HepG2 (cell line): ENCODE results near the gene EMC9. TPM values are rescaled to one million over a fixed set of nuclear protein-coding genes. Genes with fewer than 3 reads are reported as not detected.

ENCODE experiments used
- ARID2 ChIP-seq: sonication (generic); formaldehyde crosslinking; IDR thresholded peaks from 2 replicates; pipeline ENCODE4 v1.8.1; 2022; ENCODE audit warnings: mild to moderate bottlenecking, missing genetic modification reagents, borderline replicate concordance
- ATF7-NPFF ChIP-seq: sonication (generic); formaldehyde crosslinking; IDR thresholded peaks from 2 replicates; pipeline ENCODE4 v1.8.1; 2023; ENCODE audit warnings: mild to moderate bottlenecking, low read depth, missing genetic modification reagents, moderate library complexity
- CENPX ChIP-seq: sonication (generic); formaldehyde crosslinking; IDR thresholded peaks from 2 replicates; pipeline ENCODE4 v1.9.0; 2021; ENCODE audit warnings: mild to moderate bottlenecking, missing genetic modification reagents, moderate library complexity
- ELF3 ChIP-seq: IDR thresholded peaks from 2 replicates; pipeline ENCODE4 v1.6.1; 2016; ENCODE audit warnings: missing genetic modification reagents, missing compliant biosample characterization
- GPBP1L1 ChIP-seq: sonication (generic); formaldehyde crosslinking; IDR thresholded peaks from 2 replicates; pipeline ENCODE4 v1.5.0; 2020; ENCODE audit warnings: mild to moderate bottlenecking, missing genetic modification reagents
- HMGA1 ChIP-seq: sonication (generic); formaldehyde crosslinking; conservative IDR thresholded peaks from 2 replicates; pipeline ENCODE4 v1.4.0; 2020; ENCODE audit warnings: missing genetic modification reagents
- MAFG ChIP-seq: sonication (generic); formaldehyde crosslinking; IDR thresholded peaks from 2 replicates; pipeline ENCODE4 v1.5.1; 2020; ENCODE audit warnings: mild to moderate bottlenecking, missing genetic modification reagents
- MTF2 ChIP-seq: sonication (generic); formaldehyde crosslinking; IDR thresholded peaks from 2 replicates; pipeline ENCODE4 v1.5.0; 2020; ENCODE audit warnings: missing genetic modification reagents, borderline replicate concordance
- NR3C1 ChIP-seq: sonication (generic); formaldehyde crosslinking; IDR thresholded peaks from 2 replicates; pipeline ENCODE4 v1.4.0; 2020; ENCODE audit warnings: missing genetic modification reagents
- SMARCE1 ChIP-seq: fragments of 450-650 bp; IDR thresholded peaks from 2 replicates; pipeline ENCODE4 v1.6.1; 2017; ENCODE audit warnings: borderline replicate concordance
- ZNF557 ChIP-seq: sonication (generic); formaldehyde crosslinking; IDR thresholded peaks from 2 replicates; pipeline ENCODE4 v1.4.0; 2020; ENCODE audit warnings: missing genetic modification reagents
- ZNF614 ChIP-seq: IDR thresholded peaks from 2 replicates; pipeline ENCODE4 v1.6.1; 2018; ENCODE audit warnings: missing biosample characterization, missing genetic modification reagents, inconsistent platforms, borderline replicate concordance
- ZNF660 ChIP-seq: sonication (generic); formaldehyde crosslinking; IDR thresholded peaks from 2 replicates; pipeline ENCODE4 v1.5.1; 2020; ENCODE audit warnings: mild to moderate bottlenecking, low read depth, missing genetic modification reagents, borderline replicate concordance
- ZSCAN22 ChIP-seq: sonication (generic); formaldehyde crosslinking; IDR thresholded peaks from 2 replicates; pipeline ENCODE4 v1.4.0; 2020; ENCODE audit warnings: mild to moderate bottlenecking, missing genetic modification reagents
- ZZZ3 ChIP-seq: sonication (generic); formaldehyde crosslinking; IDR thresholded peaks from 2 replicates; pipeline ENCODE4 v1.4.0; 2020; ENCODE audit warnings: missing genetic modification reagents, mild to moderate bottlenecking, borderline replicate concordance
- polyA plus RNA-seq, 8 experiments: library from polyadenylated mRNA; depleted of rRNA in 3 of 8; stranded (reverse) in 7 of 8; unstranded in 1 of 8; fragments of >200 nt; fragmentation: Illumina TruSeq in 4 of 8; extraction: Trizol in 4 of 8; gene quantifications; 2 replicates each; pipeline versions ENCODE4 v1.2.1 to v1.2.3, GENCODE V29; 2011 to 2016; ENCODE audit warnings: low read depth in 4 of 8, missing spikeins in 1 of 8, mixed read lengths in 1 of 8; ENCODE audit not compliant: insufficient read depth in 1 of 8
- total RNA-seq, 5 experiments: library from RNA; depleted of rRNA; stranded (reverse); fragments of >200 nt; fragmentation: Illumina TruSeq; extraction: Trizol; gene quantifications; 2 replicates each; pipeline ENCODE4 v1.2.3, GENCODE V29; 2016; ENCODE audit warnings: low read depth in 1 of 5
- TF ChIP-seq, protein P1 (sequence below): sonication (generic); formaldehyde crosslinking; IDR thresholded peaks from 2 replicates; pipeline ENCODE4 v1.4.0; 2020; ENCODE audit warnings: mild to moderate bottlenecking, missing genetic modification reagents
- TF ChIP-seq, protein P2 (sequence below): sonication (generic); formaldehyde crosslinking; IDR thresholded peaks from 2 replicates; pipeline ENCODE4 v1.5.0; 2020; ENCODE audit warnings: mild to moderate bottlenecking, missing genetic modification reagents, borderline replicate concordance
- TF ChIP-seq, protein P3 (sequence below): sonication (generic); formaldehyde crosslinking; IDR thresholded peaks from 2 replicates; pipeline ENCODE4 v1.8.1; 2023; ENCODE audit warnings: mild to moderate bottlenecking, missing genetic modification reagents
- TF ChIP-seq, protein P4 (sequence below): sonication (generic); formaldehyde crosslinking; IDR thresholded peaks from 2 replicates; pipeline ENCODE4 v1.8.0; 2022; ENCODE audit warnings: mild to moderate bottlenecking, missing genetic modification reagents, moderate library complexity

Gene EMC9
- total and polyA plus RNA-seq, 2 of the 13 experiments (the other 11 are each of a cell fraction or from before 2014, with no cell fraction given): 60.5 to 78.7 TPM

- TF ChIP-seq ZNF660 (CRISPR knock-in tag): 0 out of 2 replicates have a peak, but pooled peaks have one; percentile 86
- TF ChIP-seq ARID2: 0 out of 2 replicates have a peak, but pooled peaks have one; percentile 83
- TF ChIP-seq, protein P1, sequence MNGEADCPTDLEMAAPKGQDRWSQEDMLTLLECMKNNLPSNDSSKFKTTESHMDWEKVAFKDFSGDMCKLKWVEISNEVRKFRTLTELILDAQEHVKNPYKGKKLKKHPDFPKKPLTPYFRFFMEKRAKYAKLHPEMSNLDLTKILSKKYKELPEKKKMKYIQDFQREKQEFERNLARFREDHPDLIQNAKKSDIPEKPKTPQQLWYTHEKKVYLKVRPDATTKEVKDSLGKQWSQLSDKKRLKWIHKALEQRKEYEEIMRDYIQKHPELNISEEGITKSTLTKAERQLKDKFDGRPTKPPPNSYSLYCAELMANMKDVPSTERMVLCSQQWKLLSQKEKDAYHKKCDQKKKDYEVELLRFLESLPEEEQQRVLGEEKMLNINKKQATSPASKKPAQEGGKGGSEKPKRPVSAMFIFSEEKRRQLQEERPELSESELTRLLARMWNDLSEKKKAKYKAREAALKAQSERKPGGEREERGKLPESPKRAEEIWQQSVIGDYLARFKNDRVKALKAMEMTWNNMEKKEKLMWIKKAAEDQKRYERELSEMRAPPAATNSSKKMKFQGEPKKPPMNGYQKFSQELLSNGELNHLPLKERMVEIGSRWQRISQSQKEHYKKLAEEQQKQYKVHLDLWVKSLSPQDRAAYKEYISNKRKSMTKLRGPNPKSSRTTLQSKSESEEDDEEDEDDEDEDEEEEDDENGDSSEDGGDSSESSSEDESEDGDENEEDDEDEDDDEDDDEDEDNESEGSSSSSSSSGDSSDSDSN (CRISPR knock-in tag): peak; percentile 72
- TF ChIP-seq, protein P2, sequence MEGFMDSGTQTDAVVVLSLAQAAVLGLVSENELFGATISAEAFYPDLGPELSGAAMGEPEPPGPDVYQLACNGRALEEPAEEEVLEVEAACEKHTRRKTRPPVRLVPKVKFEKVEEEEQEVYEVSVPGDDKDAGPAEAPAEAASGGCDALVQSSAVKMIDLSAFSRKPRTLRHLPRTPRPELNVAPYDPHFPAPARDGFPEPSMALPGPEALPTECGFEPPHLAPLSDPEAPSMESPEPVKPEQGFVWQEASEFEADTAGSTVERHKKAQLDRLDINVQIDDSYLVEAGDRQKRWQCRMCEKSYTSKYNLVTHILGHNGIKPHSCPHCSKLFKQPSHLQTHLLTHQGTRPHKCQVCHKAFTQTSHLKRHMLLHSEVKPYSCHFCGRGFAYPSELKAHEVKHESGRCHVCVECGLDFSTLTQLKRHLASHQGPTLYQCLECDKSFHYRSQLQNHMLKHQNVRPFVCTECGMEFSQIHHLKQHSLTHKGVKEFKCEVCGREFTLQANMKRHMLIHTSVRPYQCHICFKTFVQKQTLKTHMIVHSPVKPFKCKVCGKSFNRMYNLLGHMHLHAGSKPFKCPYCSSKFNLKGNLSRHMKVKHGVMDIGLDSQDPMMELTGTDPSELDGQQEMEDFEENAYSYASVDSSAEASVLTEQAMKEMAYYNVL: 0 out of 2 replicates have a peak, but pooled peaks have one; percentile 1
- TF ChIP-seq ELF3: peak; percentile 93
- no peak for TF ChIP-seq HMGA1 (CRISPR knock-in tag)
- no peak; the same call in 1 of the 2 replicates for TF ChIP-seq ZSCAN22 (CRISPR knock-in tag)
- TF ChIP-seq NR3C1 (CRISPR knock-in tag): 0 out of 2 replicates have a peak, but pooled peaks have one; percentile 11
- TF ChIP-seq ZZZ3 (CRISPR knock-in tag): no peak
- TF ChIP-seq, protein P3, sequence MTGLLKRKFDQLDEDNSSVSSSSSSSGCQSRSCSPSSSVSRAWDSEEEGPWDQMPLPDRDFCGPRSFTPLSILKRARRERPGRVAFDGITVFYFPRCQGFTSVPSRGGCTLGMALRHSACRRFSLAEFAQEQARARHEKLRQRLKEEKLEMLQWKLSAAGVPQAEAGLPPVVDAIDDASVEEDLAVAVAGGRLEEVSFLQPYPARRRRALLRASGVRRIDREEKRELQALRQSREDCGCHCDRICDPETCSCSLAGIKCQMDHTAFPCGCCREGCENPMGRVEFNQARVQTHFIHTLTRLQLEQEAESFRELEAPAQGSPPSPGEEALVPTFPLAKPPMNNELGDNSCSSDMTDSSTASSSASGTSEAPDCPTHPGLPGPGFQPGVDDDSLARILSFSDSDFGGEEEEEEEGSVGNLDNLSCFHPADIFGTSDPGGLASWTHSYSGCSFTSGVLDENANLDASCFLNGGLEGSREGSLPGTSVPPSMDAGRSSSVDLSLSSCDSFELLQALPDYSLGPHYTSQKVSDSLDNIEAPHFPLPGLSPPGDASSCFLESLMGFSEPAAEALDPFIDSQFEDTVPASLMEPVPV: no peak; the same call in 1 of the 2 replicates
- TF ChIP-seq SMARCE1: no peak
- no peak; the same call in 1 of the 2 replicates for TF ChIP-seq ZNF614
- peak; percentile 11; the same call in 1 of the 2 replicates for TF ChIP-seq ATF7-NPFF
- no peak for TF ChIP-seq GPBP1L1 (CRISPR knock-in tag)
- TF ChIP-seq MTF2 (CRISPR knock-in tag): no peak
- TF ChIP-seq CENPX: no peak
- TF ChIP-seq, protein P4, sequence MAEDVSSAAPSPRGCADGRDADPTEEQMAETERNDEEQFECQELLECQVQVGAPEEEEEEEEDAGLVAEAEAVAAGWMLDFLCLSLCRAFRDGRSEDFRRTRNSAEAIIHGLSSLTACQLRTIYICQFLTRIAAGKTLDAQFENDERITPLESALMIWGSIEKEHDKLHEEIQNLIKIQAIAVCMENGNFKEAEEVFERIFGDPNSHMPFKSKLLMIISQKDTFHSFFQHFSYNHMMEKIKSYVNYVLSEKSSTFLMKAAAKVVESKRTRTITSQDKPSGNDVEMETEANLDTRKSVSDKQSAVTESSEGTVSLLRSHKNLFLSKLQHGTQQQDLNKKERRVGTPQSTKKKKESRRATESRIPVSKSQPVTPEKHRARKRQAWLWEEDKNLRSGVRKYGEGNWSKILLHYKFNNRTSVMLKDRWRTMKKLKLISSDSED: peak; percentile 86; the same call in 1 of the 2 replicates
- 0 out of 2 replicates have a peak, but pooled peaks have one; percentile 57 for TF ChIP-seq ZNF557 (CRISPR knock-in tag)
- no peak for TF ChIP-seq MAFG (CRISPR knock-in tag)
Observed at GRCh38 chr14:24146978-24147760, 5.8 kb upstream of the EMC9 start, which contains the start of gene RNF31 (continued).
